DND-41 (cell line): ENCODE data around the gene RGP1.

ENCODE experiments used
- EZH2 ChIP-seq: IDR thresholded peaks from 3 replicates; pipeline ENCODE4 v1.6.1; 2012; ENCODE audit warnings: borderline replicate concordance, low read depth, mild to moderate bottlenecking, moderate library complexity, low read length, inconsistent platforms; ENCODE audit not compliant: severe bottlenecking
- TF ChIP-seq, protein P1 (sequence below): IDR thresholded peaks from 2 replicates; pipeline ENCODE4 v1.5.1; 2012; ENCODE audit warnings: borderline replicate concordance, low read length, moderate library complexity, mild to moderate bottlenecking; ENCODE audit not compliant: poor library complexity, severe bottlenecking; ENCODE audit errors: extremely low read depth

DNA sequence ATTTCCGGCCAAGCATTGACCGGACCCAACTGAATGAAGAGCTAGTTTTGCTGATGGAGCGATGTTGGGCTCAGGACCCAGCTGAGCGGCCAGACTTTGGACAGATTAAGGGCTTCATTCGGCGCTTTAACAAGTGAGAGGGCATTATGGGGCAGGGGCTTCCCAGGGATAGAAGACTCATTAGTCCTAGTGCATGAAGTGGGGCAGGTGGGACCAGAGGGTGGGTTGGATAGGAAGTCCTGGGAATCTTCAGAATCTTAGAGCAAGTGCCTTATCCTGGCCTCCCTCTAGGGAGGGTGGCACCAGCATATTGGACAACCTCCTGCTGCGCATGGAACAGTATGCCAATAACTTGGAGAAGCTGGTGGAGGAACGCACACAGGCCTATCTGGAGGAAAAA, 57.0 kb downstream of the RGP1 start:
- TF ChIP-seq, protein P1, sequence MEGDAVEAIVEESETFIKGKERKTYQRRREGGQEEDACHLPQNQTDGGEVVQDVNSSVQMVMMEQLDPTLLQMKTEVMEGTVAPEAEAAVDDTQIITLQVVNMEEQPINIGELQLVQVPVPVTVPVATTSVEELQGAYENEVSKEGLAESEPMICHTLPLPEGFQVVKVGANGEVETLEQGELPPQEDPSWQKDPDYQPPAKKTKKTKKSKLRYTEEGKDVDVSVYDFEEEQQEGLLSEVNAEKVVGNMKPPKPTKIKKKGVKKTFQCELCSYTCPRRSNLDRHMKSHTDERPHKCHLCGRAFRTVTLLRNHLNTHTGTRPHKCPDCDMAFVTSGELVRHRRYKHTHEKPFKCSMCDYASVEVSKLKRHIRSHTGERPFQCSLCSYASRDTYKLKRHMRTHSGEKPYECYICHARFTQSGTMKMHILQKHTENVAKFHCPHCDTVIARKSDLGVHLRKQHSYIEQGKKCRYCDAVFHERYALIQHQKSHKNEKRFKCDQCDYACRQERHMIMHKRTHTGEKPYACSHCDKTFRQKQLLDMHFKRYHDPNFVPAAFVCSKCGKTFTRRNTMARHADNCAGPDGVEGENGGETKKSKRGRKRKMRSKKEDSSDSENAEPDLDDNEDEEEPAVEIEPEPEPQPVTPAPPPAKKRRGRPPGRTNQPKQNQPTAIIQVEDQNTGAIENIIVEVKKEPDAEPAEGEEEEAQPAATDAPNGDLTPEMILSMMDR, result no peak
- no peak for TF ChIP-seq EZH2
